ENCODE results near the gene SMARCC1.

The SMARCC1 gene

GRCh38 chr3:47685037-47685436 lies 96.7 kb downstream of the SMARCC1 start:
- Histone ChIP-seq H3F3A (ENCODE audit: insufficient read depth) (no peaks in the 10 kb centered on the region), H3K9me2 (replicated peaks; ENCODE audit: insufficient read depth, low read length) (no peaks in the 10 kb centered on the region), H3K4me2 (ENCODE audit: low read depth, low read length, poor library complexity, severe bottlenecking) (no peak overlapping the region), H3K4me3 (ENCODE audit: insufficient read depth, low read length, poor library complexity, severe bottlenecking) (no peak overlapping the region), H3K27me3 (ENCODE audit: low read length) (no peaks in the 10 kb centered on the region), H3K9ac (ENCODE audit: low read length) (no peak overlapping the region), H2AFZ (ENCODE audit: low read depth, low read length, severe bottlenecking) (no peak overlapping the region), H4K20me1 (ENCODE audit: low read depth, low read length) (no peaks in the 10 kb centered on the region), H3K79me2 (ENCODE audit: insufficient read depth, low read length) (no peaks in the 10 kb centered on the region), H3K36me3 (ENCODE audit: low read length) (peaks cover 45% of the 10 kb centered on the region; the same call in 1 of the 2 replicates), H3K9me3 (ENCODE audit: insufficient read depth, low read length) (no peaks in the 10 kb centered on the region), H3K27ac (ENCODE audit: low read depth, low read length) (no peak overlapping the region)
- TF ChIP-seq EZH2phosphoT487 (conservative IDR thresholded peaks at IDR 0.05; ENCODE audit: low read length) (no peak), CTCF (IDR thresholded peaks at IDR 0.05; ENCODE audit: insufficient read depth, low read length, poor library complexity, severe bottlenecking) (no peak)

GRCh38 chr3:47681016-47681415 lies 100.7 kb downstream of the SMARCC1 start:
- H3K36me3 ChIP-seq (ENCODE audit: low read length), result peaks cover 51% of the 10 kb centered on the region
- no peaks in the 10 kb centered on the region for H3K9me3 ChIP-seq (ENCODE audit: insufficient read depth, low read length)

GRCh38 chr3:47678446-47679338 lies 103.0 kb downstream of the SMARCC1 start:
- Histone ChIP-seq H3K27me3 (ENCODE audit: low read length) (no peaks in the 10 kb centered on the region), H3K79me2 (ENCODE audit: insufficient read depth, low read length) (no peaks in the 10 kb centered on the region), H3K27ac (ENCODE audit: low read depth, low read length) (no peak overlapping the region), H2AFZ (ENCODE audit: low read depth, low read length, severe bottlenecking) (no peak overlapping the region), H3K9me2 (replicated peaks; ENCODE audit: insufficient read depth, low read length) (no peaks in the 10 kb centered on the region), H4K20me1 (ENCODE audit: low read depth, low read length) (no peaks in the 10 kb centered on the region), H3K9ac (ENCODE audit: low read length) (no peak overlapping the region), H3K9me3 (ENCODE audit: insufficient read depth, low read length) (no peaks in the 10 kb centered on the region), H3K4me3 (ENCODE audit: insufficient read depth, low read length, poor library complexity, severe bottlenecking) (no peak overlapping the region), H3K4me2 (ENCODE audit: low read depth, low read length, poor library complexity, severe bottlenecking) (no peak overlapping the region), H3K36me3 (ENCODE audit: low read length) (peaks cover 59% of the 10 kb centered on the region), H3F3A (ENCODE audit: insufficient read depth) (peaks cover 8% of the 10 kb centered on the region; the same call in 1 of the 2 replicates)
- TF ChIP-seq CTCF (IDR thresholded peaks at IDR 0.05; ENCODE audit: insufficient read depth, low read length, poor library complexity, severe bottlenecking), result no peak
- TF ChIP-seq EZH2phosphoT487 (conservative IDR thresholded peaks at IDR 0.05; ENCODE audit: low read length), result no peak

More at GRCh38 chr3:47681016-47681415, 100.7 kb downstream of the SMARCC1 start:
- Histone ChIP-seq H3K79me2 (ENCODE audit: insufficient read depth, low read length) (no peaks in the 10 kb centered on the region), H2AFZ (ENCODE audit: low read depth, low read length, severe bottlenecking) (no peak overlapping the region), H3K27ac (ENCODE audit: low read depth, low read length) (no peak overlapping the region), H3K9ac (ENCODE audit: low read length) (no peak overlapping the region), H3K9me2 (replicated peaks; ENCODE audit: insufficient read depth, low read length) (no peaks in the 10 kb centered on the region), H3K4me2 (ENCODE audit: low read depth, low read length, poor library complexity, severe bottlenecking) (no peak overlapping the region), H3K27me3 (ENCODE audit: low read length) (no peaks in the 10 kb centered on the region), H4K20me1 (ENCODE audit: low read depth, low read length) (no peaks in the 10 kb centered on the region), H3F3A (ENCODE audit: insufficient read depth) (peaks cover 3% of the 10 kb centered on the region; the same call in 1 of the 2 replicates), H3K4me3 (ENCODE audit: insufficient read depth, low read length, poor library complexity, severe bottlenecking) (no peak overlapping the region)
- no peak for TF ChIP-seq EZH2phosphoT487 (conservative IDR thresholded peaks at IDR 0.05; ENCODE audit: low read length)
- no peak for TF ChIP-seq CTCF (IDR thresholded peaks at IDR 0.05; ENCODE audit: insufficient read depth, low read length, poor library complexity, severe bottlenecking)
